PC-9 (cell line): ENCODE results near the gene CAMKV. TPM values are rescaled to one million over a fixed set of nuclear protein-coding genes. Genes with fewer than 3 reads are reported as not detected.

ENCODE experiments used
- BruUV-seq: library from RNA; stranded (reverse); fragments of 400-500 nt; replicated peaks from 2 replicates; lab custom pipeline; 2021; lab: Mats Ljungman, UMichigan
- CTCF ChIA-PET: fragments of 300-600 bp; sonication (Branson Sonifier 250); formaldehyde crosslinking; loops from one replicate; lab custom pipeline; 2022; ENCODE audit warnings: antibody characterized with exemption; lab: Charles Lee
- POLR2A ChIA-PET: fragments of 300-600 bp; sonication (Branson Sonifier 250); formaldehyde crosslinking; loops from one replicate; lab custom pipeline; 2022; ENCODE audit warnings: antibody characterized with exemption; ENCODE audit not compliant: unreplicated experiment; lab: Charles Lee
- DNase-seq, 2 experiments: peaks; one replicate each; pipeline versions ENCODE4 v3.0.0 to v3.0.0-alpha.2; 2015 to 2022; ENCODE audit warnings: mixed read lengths in 1 of 2
- H2AFZ ChIP-seq: fragments of 200-600 bp; sonication (generic); 2 replicates; pipeline ENCODE4 v1.8.1; 2017; ENCODE audit warnings: antibody characterized with exemption
- H3F3A ChIP-seq: fragments of 200-600 bp; sonication (generic); 2 replicates; pipeline ENCODE4 v1.8.1; 2017; ENCODE audit warnings: antibody characterized with exemption, mild to moderate bottlenecking, low read depth; ENCODE audit not compliant: insufficient read depth
- H3K27ac ChIP-seq: fragments of 200-600 bp; sonication (generic); 2 replicates; pipeline ENCODE4 v1.6.1; 2016; ENCODE audit warnings: mixed run types
- H3K27me3 ChIP-seq: fragments of 200-600 bp; sonication (generic); 2 replicates; pipeline ENCODE4 v1.6.1; 2016; ENCODE audit warnings: low read depth, mixed run types; ENCODE audit not compliant: insufficient read depth
- H3K36me3 ChIP-seq: fragments of 200-600 bp; sonication (generic); 2 replicates; pipeline ENCODE4 v1.6.1; 2016; ENCODE audit warnings: low read depth, mixed run types
- H3K4me1 ChIP-seq: fragments of 200-600 bp; sonication (generic); replicated peaks from 2 replicates; pipeline ENCODE4 v1.6.1; 2016; ENCODE audit warnings: mixed run types; ENCODE audit not compliant: insufficient read depth
- H3K4me2 ChIP-seq: fragments of 200-600 bp; sonication (generic); 2 replicates; pipeline ENCODE4 v1.6.1; 2017; ENCODE audit warnings: mixed run types
- H3K4me3 ChIP-seq: fragments of 200-600 bp; sonication (generic); 2 replicates; pipeline ENCODE4 v1.6.1; 2016; ENCODE audit warnings: mixed run types
- H3K79me2 ChIP-seq: fragments of 200-600 bp; sonication (generic); 2 replicates; pipeline ENCODE4 v1.6.1; 2017; ENCODE audit warnings: low read depth, mixed run types
- H3K9me2 ChIP-seq: fragments of 200-600 bp; sonication (generic); 2 replicates; pipeline ENCODE4 v1.8.1; 2017; ENCODE audit warnings: mild to moderate bottlenecking; ENCODE audit not compliant: insufficient read depth
- H3K9me3 ChIP-seq: fragments of 200-600 bp; sonication (generic); 2 replicates; pipeline ENCODE4 v1.8.1; 2016; ENCODE audit warnings: low read depth; ENCODE audit not compliant: insufficient read depth
- H4K20me1 ChIP-seq: fragments of 200-600 bp; sonication (generic); 2 replicates; pipeline ENCODE4 v1.8.1; 2017; ENCODE audit not compliant: insufficient read depth
- CTCF ChIP-seq: fragments of 200-600 bp; sonication (generic); conservative IDR thresholded peaks from 2 replicates; pipeline ENCODE4 v1.6.1; 2017; ENCODE audit warnings: mixed run types, antibody characterized with exemption, mild to moderate bottlenecking, moderate library complexity
- EZH2 ChIP-seq: fragments of 200-600 bp; sonication (generic); IDR thresholded peaks from 2 replicates; pipeline ENCODE4 v1.8.0; 2017; ENCODE audit warnings: antibody characterized with exemption, low read depth
- intact Hi-C: fragments of 100-400 bp; cut with micrococcal nuclease; formaldehyde crosslinking; loops from one replicate; pipeline ENCODE4 v1.10.0; 2022; ENCODE audit not compliant: unreplicated experiment
- total RNA-seq: library from RNA; stranded (reverse); gene quantifications from 2 replicates; pipeline ENCODE4 v1.2.3, GENCODE V29; 2021

CAMKV gene
- total RNA-seq, 1 experiment from 2014 or later, result not detected

- intact Hi-C loops, result no loop called here
- no peaks in the 10 kb centered on the region for H4K20me1 ChIP-seq
- no peaks in the 10 kb centered on the region for H3K9me3 ChIP-seq
- DNase-seq, result no peak
- CTCF ChIA-PET, result no interaction called here
- no peaks in the 10 kb centered on the region for H3K9me2 ChIP-seq
- H2AFZ ChIP-seq, result no peak overlapping the region
- H3K27ac ChIP-seq, result no peak overlapping the region
- H3K36me3 ChIP-seq, result no peaks in the 10 kb centered on the region
- no peak for TF ChIP-seq EZH2
- TF ChIP-seq CTCF, result no peak
- BruUV-seq, result no TSS peak
- no peak overlapping the region for H3K4me3 ChIP-seq
- POLR2A ChIA-PET, result no interaction called here
- no peaks in the 10 kb centered on the region for H3K27me3 ChIP-seq
- H3K4me2 ChIP-seq, result no peak overlapping the region
- peaks cover 21% of the 10 kb centered on the region for H3F3A ChIP-seq
- no peaks in the 10 kb centered on the region for H3K4me1 ChIP-seq
- no peaks in the 10 kb centered on the region for H3K79me2 ChIP-seq
Measured at GRCh38 chr3:49886922-49887265, 17.2 kb upstream of the CAMKV start.

GRCh38 chr3:49883998-49884397, 14.3 kb upstream of the CAMKV start:
- no peaks in the 10 kb centered on the region for H3K79me2 ChIP-seq
- BruUV-seq, result no TSS peak
- no peaks in the 10 kb centered on the region for H3K9me2 ChIP-seq
- ChIA-PET POLR2A (interaction anchor here (1.5 kb wide), 1 partner anchor 16 kb away, joined by 15 read pairs; no protein-coding TSS in a partner anchor), CTCF (no interaction called here)
- H3K27ac ChIP-seq, result no peak overlapping the region
- intact Hi-C loops, result no loop called here
- DNase-seq, result no peak
- H3K4me1 ChIP-seq, result no peaks in the 10 kb centered on the region
- no peak overlapping the region for H3K4me3 ChIP-seq
- no peak overlapping the region for H3K4me2 ChIP-seq
- TF ChIP-seq CTCF, result no peak
- TF ChIP-seq EZH2, result no peak
- no peaks in the 10 kb centered on the region for H4K20me1 ChIP-seq
- H2AFZ ChIP-seq, result no peak overlapping the region
- no peaks in the 10 kb centered on the region for H3K27me3 ChIP-seq
- no peaks in the 10 kb centered on the region for H3K36me3 ChIP-seq
- no peaks in the 10 kb centered on the region for H3K9me3 ChIP-seq
- H3F3A ChIP-seq, result peaks cover 21% of the 10 kb centered on the region; the same call in 1 of the 2 replicates

- Histone ChIP-seq H4K20me1 (no peaks in the 10 kb centered on the region), H3K27me3 (no peaks in the 10 kb centered on the region), H3K4me1 (no peaks in the 10 kb centered on the region), H3K36me3 (no peaks in the 10 kb centered on the region), H3K27ac (no peak overlapping the region), H3K79me2 (no peaks in the 10 kb centered on the region), H3K4me2 (no peak overlapping the region), H2AFZ (no peak overlapping the region), H3K9me3 (no peaks in the 10 kb centered on the region), H3K4me3 (no peak overlapping the region), H3F3A (0 out of 2 replicates have a peak, but pooled peaks cover 8% of the 10 kb centered on the region), H3K9me2 (no peaks in the 10 kb centered on the region)
- intact Hi-C loops, result no loop called here
- BruUV-seq, result no TSS peak
- POLR2A ChIA-PET, result interaction anchor here (0.6 to 0.7 kb wide), 3 partner anchors 49 to 381 kb away, joined by 3 to 11 read pairs (median 8); no protein-coding TSS in a partner anchor
- TF ChIP-seq EZH2 (no peak), CTCF (no peak)
- DNase-seq, result no peak
- CTCF ChIA-PET, result interaction anchor here (1.0 kb wide), 1 partner anchor 24 kb away, joined by 5 read pairs; no protein-coding TSS in a partner anchor
Measured at GRCh38 chr3:49882166-49882565, 12.5 kb upstream of the CAMKV start.
